ENCODE measurements around the gene PTK6.

PTK6 gene

DNA sequence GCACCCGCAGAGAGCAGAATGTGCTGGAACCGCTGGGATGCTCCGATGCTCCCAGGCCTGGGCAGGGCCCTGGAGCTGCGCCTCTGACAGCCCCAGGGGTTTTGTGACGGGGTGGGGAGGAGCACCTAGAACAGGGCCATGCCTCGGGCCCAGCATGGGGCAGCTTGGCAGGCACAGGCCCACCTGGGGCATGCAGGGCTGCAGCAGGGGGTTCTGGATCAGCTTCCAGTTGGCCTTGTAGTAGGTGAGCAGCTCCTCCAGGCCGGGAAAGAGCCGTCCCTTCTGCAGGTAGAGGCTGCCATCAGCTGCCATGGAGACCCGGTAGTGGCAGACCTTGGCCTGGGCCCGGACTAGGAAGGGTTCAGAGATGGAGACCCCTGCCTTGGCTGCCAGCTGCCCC is 6.0 kb upstream of the PTK6 start:
- no peak for DNase-seq (ENCODE audit: low read depth)

DNA sequence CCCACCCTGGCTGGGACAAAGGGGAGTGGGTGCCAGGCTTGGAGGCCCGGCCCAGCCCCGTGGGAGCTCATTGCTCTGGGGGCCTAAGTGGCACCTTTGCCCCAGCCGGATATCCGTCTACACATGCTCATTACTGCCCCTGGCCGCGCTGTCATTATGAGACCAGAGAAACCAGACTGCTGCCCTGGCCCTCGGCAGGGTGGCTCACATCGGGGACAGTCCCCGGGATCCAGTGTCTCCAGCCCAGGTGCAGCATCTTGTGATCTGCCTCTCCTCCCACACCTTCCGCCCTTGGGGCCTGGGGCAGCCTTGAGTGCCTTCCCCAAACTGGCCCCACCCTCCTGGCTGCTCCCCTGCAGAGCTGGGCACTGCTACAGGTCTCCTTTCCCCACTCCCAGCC is 5.5 kb upstream of the PTK6 start:
- DNase-seq (ENCODE audit: low read depth), result no peak

- DNase-seq (ENCODE audit: low read depth), result no peak
Measured at GRCh38 chr20:63542031-63542559, 4.9 kb upstream of the PTK6 start.

DNA sequence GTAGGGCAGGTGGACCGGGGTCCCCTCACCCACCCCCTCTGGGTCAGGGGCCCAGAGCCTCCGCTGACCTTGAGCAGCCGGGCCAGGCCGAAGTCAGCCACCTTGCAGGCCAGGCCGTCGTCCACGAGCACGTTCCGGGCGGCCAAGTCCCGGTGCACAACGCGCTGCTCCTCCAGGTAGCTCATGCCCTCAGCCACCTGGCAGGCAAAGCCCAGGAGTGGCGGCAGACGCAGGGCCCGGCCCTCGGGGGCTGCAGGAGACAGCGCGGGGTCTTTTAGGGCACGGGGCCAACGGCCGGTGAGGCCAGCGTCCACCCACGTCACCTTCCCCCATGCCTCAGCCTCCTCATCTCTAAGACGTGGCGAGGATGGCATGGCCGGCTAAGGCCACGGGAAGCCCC is 4.2 kb upstream of the PTK6 start:
- no peak for DNase-seq (ENCODE audit: low read depth)

- DNase-seq (ENCODE audit: low read depth), result no peak
Measured at GRCh38 chr20:63540417-63541186, 3.4 kb upstream of the PTK6 start.

DNA sequence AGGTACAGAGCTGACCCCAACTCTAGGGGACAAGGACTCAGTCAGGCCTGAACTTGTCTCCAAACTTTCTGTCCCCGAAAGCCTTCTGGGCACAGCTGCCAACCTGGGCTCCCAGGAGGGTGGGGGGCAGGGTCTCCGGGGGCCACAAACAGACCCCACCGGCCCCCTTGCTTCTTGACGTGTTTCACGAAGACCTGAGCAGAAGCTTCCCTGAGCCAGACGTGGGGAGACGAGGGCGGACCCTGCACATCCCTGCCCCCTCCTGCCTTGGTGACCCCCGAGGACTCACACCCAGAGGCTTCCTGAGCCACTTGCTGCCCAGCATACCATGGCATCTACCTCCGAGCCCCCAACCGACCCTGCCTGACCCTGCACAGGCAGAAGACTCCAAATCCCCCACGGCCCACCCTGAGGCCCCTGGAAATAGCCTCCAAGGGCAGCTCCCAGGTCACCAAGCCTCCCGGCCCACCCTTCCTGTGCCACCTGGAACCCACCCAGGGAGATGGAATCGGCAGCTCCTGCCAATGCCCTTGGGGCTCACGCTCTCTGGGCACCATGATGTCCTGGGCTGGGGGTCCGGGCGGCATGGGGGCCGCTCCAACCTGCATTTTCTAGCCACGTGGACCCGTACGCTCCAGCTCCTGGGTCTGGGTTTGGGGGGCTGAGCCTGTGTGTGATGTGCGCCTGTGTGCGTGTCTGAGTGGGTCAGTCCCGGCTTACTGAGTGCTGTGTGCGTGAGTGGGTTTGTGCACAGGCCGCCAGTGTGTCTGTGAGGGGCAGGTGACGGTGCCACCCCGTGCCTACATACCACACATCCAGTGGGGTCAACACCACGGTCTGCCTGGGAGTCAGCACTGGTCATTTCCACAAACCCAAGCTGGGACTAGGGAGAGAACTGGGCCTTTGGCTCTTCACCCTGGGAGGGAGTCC is 2.5 kb upstream of the PTK6 start:
- DNase-seq (ENCODE audit: low read depth), result no peak

DNA sequence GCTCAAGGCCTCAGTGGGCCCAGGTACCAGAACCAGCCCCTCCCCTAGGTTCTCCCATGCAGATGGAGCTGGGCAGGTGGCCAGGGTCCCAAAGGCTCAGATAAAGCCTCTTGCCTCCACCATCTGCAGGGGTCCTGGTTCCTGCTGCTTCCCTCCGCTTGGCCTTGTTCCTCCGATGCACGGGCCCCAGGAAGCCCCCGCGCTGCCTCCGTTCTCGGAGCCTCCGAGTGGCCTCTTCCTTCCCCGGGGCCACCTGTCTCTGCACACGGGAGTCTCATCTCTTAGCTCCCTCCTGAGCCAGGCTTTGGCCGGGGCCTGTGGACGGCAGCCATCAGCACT is 1.9 kb upstream of the PTK6 start:
- no peak for DNase-seq (ENCODE audit: low read depth)

- DNase-seq (ENCODE audit: low read depth), result no peak
Measured at GRCh38 chr20:63538204-63539091, 1.3 kb upstream of the PTK6 start.

DNA sequence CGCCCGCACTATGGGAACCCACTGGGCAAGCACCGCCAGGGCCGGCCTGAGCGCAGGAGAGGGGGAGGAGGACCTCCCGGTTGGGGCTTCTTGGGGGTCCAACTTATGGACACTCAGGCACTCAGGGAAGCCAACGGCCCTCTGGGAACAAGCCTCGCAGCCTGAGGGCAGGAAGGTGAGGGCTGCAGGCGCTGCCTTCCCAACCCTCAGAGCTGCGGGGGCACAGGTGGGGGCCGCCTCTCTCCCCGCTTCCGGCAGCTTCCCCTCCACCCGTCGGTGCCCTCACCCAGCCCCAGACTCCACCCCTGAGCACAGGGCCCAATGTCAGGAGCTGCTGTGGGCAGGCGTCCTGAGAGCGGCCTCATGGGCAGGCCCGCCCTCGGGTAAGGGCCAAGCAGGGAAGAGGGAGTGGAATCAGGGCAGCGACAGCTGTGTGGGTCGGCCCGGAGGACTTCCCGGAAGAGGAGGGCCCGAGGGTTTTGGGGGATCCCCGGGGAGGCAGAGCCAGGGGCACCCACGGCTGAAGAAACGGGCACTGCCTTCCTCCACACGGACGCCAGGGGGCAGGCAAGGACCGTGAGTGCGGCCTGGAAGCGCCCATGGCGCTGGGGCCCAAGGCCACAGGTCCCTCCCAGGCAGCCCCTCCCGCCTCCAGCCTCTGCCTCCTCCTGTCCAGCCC is 488 bp upstream of the PTK6 start:
- DNase-seq (ENCODE audit: low read depth), result peak; percentile 98

DNA sequence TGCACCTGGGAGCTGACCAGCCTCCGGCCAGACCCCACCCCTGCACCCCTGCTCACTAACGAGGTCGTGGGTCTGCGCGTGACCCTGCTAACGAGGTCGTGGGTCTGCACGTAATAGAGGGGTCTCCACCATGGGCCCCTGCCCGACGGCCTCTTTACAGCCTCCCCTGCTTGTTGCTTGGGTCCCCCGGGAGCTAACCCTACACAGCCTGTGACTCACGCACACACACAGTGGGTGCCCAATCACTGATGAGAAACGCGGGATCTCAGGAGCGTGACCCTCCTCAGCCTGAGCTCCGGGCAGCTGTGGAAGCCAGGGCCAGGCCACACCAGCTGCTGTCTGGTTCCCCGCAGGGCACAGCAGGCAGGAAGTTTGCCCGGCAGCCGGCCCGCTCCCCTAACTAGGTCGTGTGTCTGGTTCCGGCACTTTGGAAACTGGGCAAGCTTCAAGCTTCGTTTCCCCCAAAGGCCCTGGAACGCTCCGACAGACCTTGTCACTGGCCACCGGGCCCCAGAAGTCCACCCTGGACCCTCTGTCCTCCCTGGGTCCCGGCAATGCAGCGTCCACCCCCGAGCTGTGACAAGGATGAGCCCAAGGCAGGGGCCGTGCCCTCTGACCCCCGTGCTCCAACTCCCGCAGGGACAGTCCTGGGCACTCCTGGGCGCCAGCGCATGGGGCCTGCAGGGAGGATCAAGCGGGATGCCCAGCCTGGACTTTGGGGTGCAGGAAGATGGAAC is 767 bp downstream of the PTK6 start:
- no peak for DNase-seq (ENCODE audit: low read depth)

DNA sequence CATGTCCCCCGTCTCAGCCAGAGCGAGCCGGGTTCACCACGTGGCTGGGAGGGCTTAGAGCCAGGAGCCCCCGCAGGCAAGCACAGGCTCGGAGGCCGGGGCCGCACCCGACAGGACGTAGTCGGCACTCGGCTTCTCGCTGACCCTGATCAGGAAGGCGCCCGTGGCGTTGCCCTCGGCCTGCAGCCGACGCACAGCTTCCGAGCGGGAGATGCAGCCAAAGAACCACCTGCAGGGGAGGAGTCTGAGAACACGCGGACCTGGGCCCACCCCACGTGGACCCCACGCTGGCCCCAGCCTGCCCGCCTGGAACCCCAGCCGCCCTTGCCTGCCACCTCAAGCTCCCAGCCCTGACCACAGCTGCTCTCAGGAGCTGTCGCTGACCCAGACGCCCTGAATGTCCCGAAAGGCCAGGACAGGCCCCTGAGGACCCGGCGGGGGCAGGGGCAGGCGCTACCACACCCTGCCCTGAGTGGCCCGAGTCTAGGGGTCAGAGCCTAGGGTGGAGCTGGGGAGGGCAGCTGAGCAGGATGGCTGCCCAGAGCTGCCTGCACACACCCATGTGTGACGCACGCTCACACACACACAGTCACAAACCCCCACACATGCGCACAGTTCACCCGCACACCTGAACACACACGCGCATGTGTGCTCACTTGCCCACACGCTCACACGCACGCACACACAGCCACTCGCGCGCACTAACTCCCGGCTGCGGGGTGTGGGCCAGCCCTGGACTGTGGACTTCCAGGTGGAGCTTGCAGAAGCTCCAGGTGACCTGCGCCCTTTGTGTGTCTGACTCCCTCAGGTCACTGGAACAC is 2.1 kb downstream of the PTK6 start:
- DNase-seq (ENCODE audit: low read depth), result no peak

DNA sequence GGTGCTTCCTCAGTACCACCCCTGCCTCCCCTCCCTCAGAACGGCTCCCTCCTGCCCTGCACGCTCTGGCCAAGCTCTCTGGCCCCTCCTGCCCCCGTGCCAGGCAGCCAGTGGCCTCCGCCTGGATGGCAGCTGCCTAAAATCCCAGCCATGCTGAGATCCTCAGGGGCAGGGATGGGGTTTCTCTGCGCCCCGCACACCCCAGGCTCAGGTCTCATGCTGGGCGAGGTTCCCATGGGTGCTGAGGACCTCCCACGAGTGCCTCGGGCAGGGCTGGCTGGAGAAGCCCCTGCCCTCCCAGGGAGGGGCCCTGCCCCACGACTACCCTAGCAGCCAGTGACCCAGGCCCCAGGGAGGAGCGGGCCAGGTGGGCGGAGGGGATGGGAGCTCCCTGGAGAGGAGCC is 2.7 kb downstream of the PTK6 start:
- no peak for DNase-seq (ENCODE audit: low read depth)

- DNase-seq (ENCODE audit: low read depth), result no peak
Measured at GRCh38 chr20:63533871-63534393, 3.2 kb downstream of the PTK6 start.

DNA sequence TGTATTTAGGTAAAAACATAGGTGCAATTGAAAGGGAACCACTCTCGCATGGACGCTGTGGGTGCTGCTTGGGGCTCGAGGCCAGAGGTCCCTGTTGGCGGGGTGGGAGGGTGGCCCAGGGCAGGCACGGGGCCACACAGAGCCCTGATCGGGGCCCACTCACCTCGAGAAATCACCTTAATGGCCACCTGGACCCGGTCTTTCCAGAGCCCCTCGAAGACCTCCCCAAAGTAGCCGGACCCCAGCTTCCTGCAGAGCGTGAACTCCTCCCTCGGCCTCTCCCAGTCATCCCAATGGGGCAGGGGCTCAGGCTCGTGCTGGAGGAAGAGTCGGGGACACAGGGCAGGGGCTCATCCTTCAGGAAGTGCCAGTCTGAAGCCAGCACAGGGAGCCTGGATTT is 3.8 kb downstream of the PTK6 start:
- DNase-seq (ENCODE audit: low read depth), result no peak

DNA sequence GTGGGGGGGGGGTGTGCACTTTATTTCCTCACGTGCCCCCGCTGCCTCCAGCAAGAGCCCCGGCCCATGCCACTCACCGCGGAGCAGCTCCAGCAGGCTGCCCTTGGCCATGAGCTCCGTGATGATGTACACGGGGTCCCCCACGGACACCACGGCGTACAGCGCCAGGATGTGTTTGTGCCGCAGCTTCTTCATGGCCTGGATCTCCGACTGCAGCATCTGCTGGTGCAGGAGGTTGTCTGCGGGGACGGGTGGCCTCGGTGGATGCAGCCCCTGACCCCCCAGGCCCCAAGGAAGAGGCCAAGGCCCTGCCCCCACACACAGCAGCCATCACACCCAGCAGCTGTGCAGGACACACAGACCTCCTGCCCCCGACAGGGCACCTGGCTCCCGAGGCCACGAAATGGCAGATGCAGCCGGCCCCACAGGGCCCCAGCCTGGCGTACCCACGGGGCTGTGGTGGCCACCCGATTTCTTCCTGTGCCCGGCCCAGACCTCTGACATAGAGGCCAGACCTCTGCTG is 4.7 kb downstream of the PTK6 start:
- DNase-seq (ENCODE audit: low read depth), result no peak

DNA sequence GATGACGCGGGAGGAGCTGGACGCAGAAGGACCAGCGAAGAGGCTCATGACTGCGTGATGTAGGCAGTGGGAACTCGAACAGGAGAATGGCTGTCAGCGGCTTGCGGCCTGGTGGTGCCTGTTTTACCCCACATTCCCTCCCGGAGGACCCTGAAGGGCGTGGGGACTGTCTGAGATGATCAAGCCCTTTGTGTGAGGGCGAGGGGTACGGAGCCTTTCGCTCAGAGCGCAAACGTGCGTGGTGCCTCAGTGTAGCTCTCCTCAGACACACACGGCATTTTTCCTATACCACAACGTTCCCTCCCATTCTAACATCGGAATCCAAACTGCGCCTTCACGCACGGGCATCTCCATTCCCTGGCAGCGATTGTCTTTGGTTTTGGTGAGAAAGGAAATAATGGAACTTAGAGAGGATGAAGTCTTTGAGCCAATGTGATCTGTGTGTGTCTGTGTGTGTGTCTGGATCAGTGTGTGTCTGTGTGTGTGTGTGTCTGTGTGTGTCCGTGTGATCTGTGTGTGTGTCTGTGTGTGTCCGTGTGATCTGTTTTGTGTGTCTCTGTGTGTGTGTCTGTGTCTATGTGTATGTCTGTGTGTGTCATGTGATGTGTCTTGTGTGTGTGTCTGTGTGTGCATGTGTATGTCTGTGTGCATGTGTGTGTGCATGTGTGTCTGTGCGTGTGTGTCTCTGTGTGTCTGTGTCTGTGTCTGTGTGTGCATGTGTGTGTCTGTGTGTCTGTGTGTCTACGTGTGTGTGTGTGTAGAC is 5.3 kb downstream of the PTK6 start:
- no peak for DNase-seq (ENCODE audit: low read depth)

- DNase-seq (ENCODE audit: low read depth), result no peak
Measured at GRCh38 chr20:63530788-63531160, 6.4 kb downstream of the PTK6 start.

GRCh38 chr20:63529861-63530787 is 7.1 kb downstream of the PTK6 start:
- DNase-seq (ENCODE audit: low read depth), result no peak

Data from CMK (cell line).